Aorta (tissue), 5 donors: ENCODE results near the gene VSIG4. TPM values are rescaled to one million over a fixed set of nuclear protein-coding genes. Genes with fewer than 3 reads are reported as not detected.
A peak's percentile ranks its signal among the peaks of the same experiment; 100 is the strongest.

Source experiments
- ATAC-seq: fragments of 200-7000 bp; cut with Tn5 transposase; one replicate; pipeline ENCODE4 v1.9.1; 2022; ENCODE audit warnings: moderate library complexity; ENCODE audit not compliant: low FRiP score
- DNase-seq, 2 donors: peaks; one replicate each; pipeline ENCODE4 v3.0.0-alpha.2; 2020
- H3K27ac ChIP-seq, 2 donors: one replicate each; pipeline ENCODE4 v1.5.1; 2013; ENCODE audit warnings: low read length in 2 of 2, mild to moderate bottlenecking in 2 of 2, moderate library complexity in 2 of 2, control low read depth in 1 of 2, inconsistent platforms in 1 of 2, low read depth in 1 of 2
- H3K27me3 ChIP-seq, 2 donors: one replicate each; pipeline ENCODE4 v1.6.1; 2013; ENCODE audit warnings: control low read depth in 1 of 2, low read length in 1 of 2, mild to moderate bottlenecking in 1 of 2, moderate library complexity in 1 of 2; ENCODE audit not compliant: insufficient read depth in 2 of 2, control insufficient read depth in 1 of 2
- H3K36me3 ChIP-seq, 2 donors: one replicate each; pipeline ENCODE4 v1.6.1; 2013; ENCODE audit warnings: control low read depth in 1 of 2, low read length in 1 of 2, mild to moderate bottlenecking in 1 of 2; ENCODE audit not compliant: insufficient read depth in 2 of 2, control insufficient read depth in 1 of 2
- H3K4me1 ChIP-seq, 2 donors: one replicate each; pipeline ENCODE4 v1.6.1; 2013; ENCODE audit warnings: low read length in 2 of 2, control low read depth in 1 of 2, mild to moderate bottlenecking in 1 of 2, moderate library complexity in 1 of 2; ENCODE audit not compliant: insufficient read depth in 2 of 2, control insufficient read depth in 1 of 2
- H3K4me3 ChIP-seq, 2 donors: one replicate each; pipeline ENCODE4 v1.5.1; 2013; ENCODE audit warnings: low read length in 2 of 2, control low read depth in 1 of 2, mild to moderate bottlenecking in 1 of 2
- H3K9me3 ChIP-seq: one replicate; pipeline ENCODE4 v1.6.1; 2013; ENCODE audit warnings: mild to moderate bottlenecking, low read length; ENCODE audit not compliant: control insufficient read depth
- WGBS, 2 donors: extraction: QIAGEN DNeasy Blood & Tissue Kit; methylation state at CpG; one replicate each; pipeline ENCODE4 v1.1.7; 2013; 5-methylcytosine and 5-hydroxymethylcytosine counted together
- intact Hi-C, 2 donors: fragments of 100-400 bp; cut with DNase I; formaldehyde crosslinking; loops; one replicate each; pipeline versions ENCODE4 v1.14.2 to v1.15.0; 2022
- polyA plus RNA-seq, 2 donors: library from polyadenylated mRNA; stranded (reverse); fragments of 200-250 nt; gene quantifications; one replicate each; pipeline ENCODE4 v1.2.3, GENCODE V29; 2013
- total RNA-seq, 2 donors: library from RNA; stranded (reverse); fragmentation: NEBNext Ultra II Directional; extraction: Animal tissue kit (Norgen Biotek cat#: 25700); gene quantifications; one replicate each; pipeline ENCODE4 v1.2.1, GENCODE V29; 2021
- donor health status: healthy with polysubstance abuse.
- donor health status: Bipolar disorder and iron deficiency.
- donor health status: DM: no; HTN: no; CAD: no.
- donor health status: DM: no; HTN: no; CAD: no.
- donor health status: DM: yes; HTN: yes; CAD: no.

Gene VSIG4
- total and polyA plus RNA-seq, 4 donors: 20.6 to 115 (median 109) TPM

- DNase-seq (no peak), ATAC-seq (no peak)
- Histone ChIP-seq H3K36me3 (no peaks in the 10 kb centered on the region), H3K27me3 (no peaks in the 10 kb centered on the region), H3K9me3 (no peaks in the 10 kb centered on the region), H3K4me3 (no peak overlapping the region), H3K4me1 (no peaks in the 10 kb centered on the region), H3K27ac (no peak overlapping the region)
- 76 to 90% methylated on average over 2 of the region's 2 CpGs for WGBS, 2 donors
- intact Hi-C loops: no loop called here
Observed at GRCh38 chrX:65997978-65998717, 41.7 kb downstream of the VSIG4 start.

- WGBS, 2 donors: 57 to 76% methylated on average over 3 of the region's 3 CpGs
Observed at GRCh38 chrX:65994519-65995506, 45.1 kb downstream of the VSIG4 start.

GRCh38 chrX:65993915-65994460 is 45.9 kb downstream of the VSIG4 start:
- H3K9me3 ChIP-seq: no peaks in the 10 kb centered on the region

More at GRCh38 chrX:65994519-65995506, 45.1 kb downstream of the VSIG4 start:
- Histone ChIP-seq H3K9me3 (no peaks in the 10 kb centered on the region), H3K36me3 (no peaks in the 10 kb centered on the region), H3K27ac (no peak overlapping the region), H3K4me3 (no peak overlapping the region), H3K27me3 (no peaks in the 10 kb centered on the region), H3K4me1 (no peaks in the 10 kb centered on the region)
- DNase-seq (no peak), ATAC-seq (no peak)
- intact Hi-C loops: no loop called here

GRCh38 chrX:65993332-65993731 is 46.5 kb downstream of the VSIG4 start:
- Histone ChIP-seq H3K9me3 (no peaks in the 10 kb centered on the region), H3K36me3 (no peaks in the 10 kb centered on the region), H3K27ac (no peak overlapping the region), H3K27me3 (no peaks in the 10 kb centered on the region), H3K4me3 (no peak overlapping the region), H3K4me1 (no peaks in the 10 kb centered on the region)
- 59 to 90% methylated on average over 2 of the region's 2 CpGs for WGBS, 2 donors
- DNase-seq: no peak
- no peak for ATAC-seq
- intact Hi-C loops: no loop called here

More at GRCh38 chrX:65993915-65994460, 45.9 kb downstream of the VSIG4 start:
- Histone ChIP-seq H3K4me3 (no peak overlapping the region), H3K27ac (no peak overlapping the region), H3K36me3 (no peaks in the 10 kb centered on the region), H3K4me1 (no peaks in the 10 kb centered on the region), H3K27me3 (no peaks in the 10 kb centered on the region)
- intact Hi-C loops: no loop called here
- DNase-seq (no peak), ATAC-seq (no peak)
- WGBS, 2 donors: 71 to 73% methylated on average over 2 of the region's 2 CpGs

- Histone ChIP-seq H3K4me3 (no peak overlapping the region), H3K27me3 (no peaks in the 10 kb centered on the region), H3K36me3 (no peaks in the 10 kb centered on the region), H3K9me3 (no peaks in the 10 kb centered on the region), H3K27ac (no peak overlapping the region), H3K4me1 (no peaks in the 10 kb centered on the region)
- ATAC-seq (no peak), DNase-seq (no peak)
- intact Hi-C loops: no loop called here
Observed at GRCh38 chrX:65990702-65991101, 49.2 kb downstream of the VSIG4 start.

DNA sequence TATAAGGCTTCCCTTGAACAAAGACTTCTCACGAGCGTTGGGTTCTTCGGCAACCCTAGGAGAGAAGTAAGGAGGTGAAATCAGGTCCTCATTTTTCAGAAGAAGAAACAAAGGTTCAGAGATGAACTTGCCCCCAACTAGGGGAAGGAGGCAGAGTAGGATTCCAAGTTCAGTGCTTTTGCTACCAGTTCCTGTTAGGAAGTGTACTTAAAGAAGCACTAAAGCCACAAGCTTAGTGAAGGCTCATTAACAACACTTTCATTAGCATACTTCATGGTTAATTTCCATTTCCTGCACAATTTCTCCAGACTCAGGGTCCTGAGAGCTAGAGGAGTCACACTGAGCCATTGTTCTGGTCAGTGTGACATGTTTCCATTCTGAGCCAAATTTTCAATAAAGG is 52.1 kb downstream of the VSIG4 start:
- no peaks in the 10 kb centered on the region for H3K9me3 ChIP-seq
- ATAC-seq (no peak), DNase-seq (no peak)
- H3K36me3 ChIP-seq: no peaks in the 10 kb centered on the region
- H3K4me1 ChIP-seq: no peaks in the 10 kb centered on the region
- intact Hi-C loops: loop anchor here in 1 of 2 donors (2.0 kb wide), 1 partner anchor 405 kb away; no protein-coding TSS in a partner anchor
- no peaks in the 10 kb centered on the region for H3K27me3 ChIP-seq
- H3K27ac ChIP-seq: no peak overlapping the region
- 74 to 87% methylated on average over 3 of the region's 3 CpGs for WGBS, 2 donors
- H3K4me3 ChIP-seq: no peak overlapping the region

DNA sequence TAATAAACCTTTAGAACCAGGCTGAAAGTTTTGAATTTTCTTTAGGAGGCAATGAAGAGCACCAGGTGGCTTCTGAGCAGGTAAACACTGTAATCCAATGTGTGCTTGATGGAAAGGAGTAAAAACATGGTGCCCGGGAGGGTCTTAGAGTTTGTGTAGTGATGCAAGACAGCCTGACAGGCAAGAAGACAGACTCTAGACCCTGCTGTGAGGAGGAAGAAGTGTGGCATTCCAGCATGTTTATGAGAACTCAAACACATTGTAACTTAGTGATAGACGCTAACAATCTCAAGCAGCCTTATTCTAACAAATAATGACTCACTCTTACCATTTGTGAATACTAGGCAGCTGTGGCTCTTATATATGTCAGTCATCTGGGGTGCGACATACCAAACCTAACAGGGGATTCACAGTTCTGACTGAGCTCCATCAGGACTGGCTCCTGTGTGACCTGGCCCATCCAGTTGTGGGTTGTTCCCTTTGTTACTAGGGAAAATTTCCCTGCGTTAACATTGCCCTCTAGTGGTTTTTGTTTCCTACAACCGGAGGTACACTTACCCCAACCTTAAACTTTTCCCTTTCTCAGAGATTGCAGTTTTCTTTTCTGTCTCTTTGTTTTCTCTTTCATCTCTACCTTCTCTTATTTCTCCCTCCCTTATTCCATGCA is 53.8 kb downstream of the VSIG4 start:
- H3K36me3 ChIP-seq: no peaks in the 10 kb centered on the region
- WGBS, 2 donors: 34 to 36% methylated on average over 5 of the region's 5 CpGs
- intact Hi-C loops: loop anchor here (1.0 to 2.0 kb wide), 2 partner anchors 403 to 405 kb away; no protein-coding TSS in a partner anchor
- H3K9me3 ChIP-seq: no peaks in the 10 kb centered on the region
- no peak overlapping the region for H3K4me3 ChIP-seq
- DNase-seq (no peak), ATAC-seq (peak; percentile 85)
- no peaks in the 10 kb centered on the region for H3K27me3 ChIP-seq
- no peaks in the 10 kb centered on the region for H3K4me1 ChIP-seq
- H3K27ac ChIP-seq: no peak overlapping the region

GRCh38 chrX:65985211-65985610 is 54.7 kb downstream of the VSIG4 start:
- Histone ChIP-seq H3K36me3 (no peaks in the 10 kb centered on the region), H3K27me3 (no peaks in the 10 kb centered on the region), H3K27ac (no peak overlapping the region), H3K4me1 (no peaks in the 10 kb centered on the region), H3K9me3 (no peaks in the 10 kb centered on the region), H3K4me3 (no peak overlapping the region)
- intact Hi-C loops: no loop called here
- ATAC-seq: no peak
- DNase-seq: no peak
- WGBS, 2 donors: 96 to 97% methylated on average over 3 of the region's 3 CpGs
